Dedifferentiated amniotic fluid mesenchymal stem cell (primary cell): ENCODE results near the gene PIK3CB.
"Not testable (repeated sequence)": the region's sequence is repeated elsewhere in the genome, so short reads cannot be mapped to it uniquely, and the experiment has no call there.

Experiments
- DNase-seq: peaks from one replicate; pipeline ENCODE4 v3.0.0-alpha.2; 2016; ENCODE audit errors: extremely low spot score

Gene PIK3CB

GRCh38 chr3:138609898-138610266, 224.8 kb downstream of the PIK3CB start:
- no peak for DNase-seq

- peak; percentile 37 for DNase-seq
Measured at GRCh38 chr3:138608322-138609135, 226.2 kb downstream of the PIK3CB start, which contains the start of gene FAIM. Gene FAIM (plus strand): TSS chr3:138608771. CDS start chr3:138619727, 10,956 bp downstream.

DNA sequence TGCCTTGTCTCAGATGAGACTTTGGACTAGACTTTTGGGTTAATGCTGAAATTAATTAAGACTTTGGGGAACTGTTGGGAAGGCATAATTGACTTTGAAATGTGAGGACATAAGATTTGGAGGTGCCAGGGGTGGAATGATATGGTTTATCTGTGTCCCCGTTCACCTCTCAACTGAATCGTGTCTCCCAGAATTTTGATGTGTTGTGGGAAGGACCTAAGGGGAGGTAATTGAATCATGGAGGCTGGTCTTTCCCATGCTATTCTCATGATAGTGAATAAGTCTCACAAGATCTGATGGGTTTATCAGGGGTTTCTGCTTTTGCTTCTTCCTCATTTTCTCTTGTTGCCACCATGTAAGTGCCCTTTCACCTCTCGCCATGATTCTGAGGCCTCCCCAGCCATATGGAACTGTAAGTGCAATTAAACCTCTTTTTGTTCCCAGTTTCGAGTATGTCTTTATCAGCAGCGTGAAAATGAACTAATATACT, 230.6 kb downstream of the PIK3CB start:
- DNase-seq = not testable (repeated sequence)
